ENCODE data around the gene LBH. TPM values are rescaled to one million over a fixed set of nuclear protein-coding genes. Genes with fewer than 3 reads are reported as not detected.

Gene LBH
- total and polyA plus RNA-seq, 7 donors = 6.5 to 15.5 (median 11.1) TPM

DNA sequence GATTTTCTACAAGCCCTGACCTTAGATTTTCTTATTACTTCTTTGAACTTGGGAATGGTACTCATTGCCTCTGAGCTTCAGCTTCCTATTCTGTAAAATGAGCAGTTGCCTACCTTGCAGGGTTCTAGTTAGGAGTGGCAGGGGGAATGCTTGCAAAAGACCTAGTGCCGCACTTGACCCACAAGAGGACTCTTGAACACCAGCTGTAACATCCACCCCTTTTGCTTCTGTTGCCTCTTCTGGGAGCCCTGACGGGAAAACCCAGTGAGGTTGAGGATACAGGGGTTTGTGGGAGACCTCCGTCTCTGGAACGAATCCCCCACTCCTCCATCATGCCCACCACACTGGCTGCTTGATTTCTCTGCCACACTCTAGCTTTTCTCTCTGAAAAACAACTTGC, 27.1 kb upstream of the LBH start:
- no peak for ATAC-seq
- no peaks in the 10 kb centered on the region for H3K9me3 ChIP-seq
- intact Hi-C loops (cut with DNase I) = loop anchor here in 1 of 2 donors (10.0 kb wide), 2 partner anchors 971 to 1131 kb away; no protein-coding TSS in a partner anchor
- TF ChIP-seq, protein P1, sequence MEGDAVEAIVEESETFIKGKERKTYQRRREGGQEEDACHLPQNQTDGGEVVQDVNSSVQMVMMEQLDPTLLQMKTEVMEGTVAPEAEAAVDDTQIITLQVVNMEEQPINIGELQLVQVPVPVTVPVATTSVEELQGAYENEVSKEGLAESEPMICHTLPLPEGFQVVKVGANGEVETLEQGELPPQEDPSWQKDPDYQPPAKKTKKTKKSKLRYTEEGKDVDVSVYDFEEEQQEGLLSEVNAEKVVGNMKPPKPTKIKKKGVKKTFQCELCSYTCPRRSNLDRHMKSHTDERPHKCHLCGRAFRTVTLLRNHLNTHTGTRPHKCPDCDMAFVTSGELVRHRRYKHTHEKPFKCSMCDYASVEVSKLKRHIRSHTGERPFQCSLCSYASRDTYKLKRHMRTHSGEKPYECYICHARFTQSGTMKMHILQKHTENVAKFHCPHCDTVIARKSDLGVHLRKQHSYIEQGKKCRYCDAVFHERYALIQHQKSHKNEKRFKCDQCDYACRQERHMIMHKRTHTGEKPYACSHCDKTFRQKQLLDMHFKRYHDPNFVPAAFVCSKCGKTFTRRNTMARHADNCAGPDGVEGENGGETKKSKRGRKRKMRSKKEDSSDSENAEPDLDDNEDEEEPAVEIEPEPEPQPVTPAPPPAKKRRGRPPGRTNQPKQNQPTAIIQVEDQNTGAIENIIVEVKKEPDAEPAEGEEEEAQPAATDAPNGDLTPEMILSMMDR (IDR thresholded peaks at IDR 0.05) = no peak
- H3K27ac ChIP-seq = no peak overlapping the region
- H3K27me3 ChIP-seq (ENCODE audit: insufficient read depth in 3 of 3, low read length in 2 of 3) = peaks cover 0 to 2% (median 0%) of the 10 kb centered on the region in 3 donors
- H3K4me1 ChIP-seq = no peaks in the 10 kb centered on the region
- DNase-seq = no peak
- no peak overlapping the region for H3K4me3 ChIP-seq
- H3K36me3 ChIP-seq (ENCODE audit: insufficient read depth in 1 of 2, low read depth in 1 of 2) = no peaks in the 10 kb centered on the region
- 90 to 91% (median 90%) methylated on average over 4 of the region's 4 CpGs for WGBS, 3 donors

DNA sequence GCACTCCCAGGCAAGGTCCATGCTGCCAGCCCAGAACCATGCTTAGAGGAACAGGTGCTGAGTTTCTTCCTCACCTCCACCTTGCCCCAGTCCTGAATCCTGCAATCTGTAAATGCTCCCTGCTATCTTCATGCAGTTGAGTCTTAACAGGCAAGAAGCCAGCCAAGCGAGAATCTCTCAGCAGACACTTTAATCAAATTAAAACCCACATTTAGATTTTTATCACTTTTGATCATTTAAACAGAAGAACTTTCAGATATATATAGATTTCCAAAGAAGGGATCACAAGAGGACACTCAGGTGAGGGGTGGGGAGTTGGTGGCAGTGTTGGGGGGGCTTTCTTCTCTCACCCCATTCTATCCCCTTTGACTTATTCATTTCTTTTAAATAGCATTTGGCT, 25.9 kb upstream of the LBH start:
- no peak for DNase-seq
- intact Hi-C loops (cut with DNase I) = loop anchor here in 1 of 2 donors (10.0 kb wide), 2 partner anchors 969 to 1129 kb away; no protein-coding TSS in a partner anchor
- Histone ChIP-seq H3K4me1 (no peaks in the 10 kb centered on the region), H3K27me3 (ENCODE audit: insufficient read depth in 3 of 3, low read length in 2 of 3) (peaks cover 0 to 2% (median 0%) of the 10 kb centered on the region in 3 donors), H3K27ac (no peak overlapping the region), H3K36me3 (ENCODE audit: insufficient read depth in 1 of 2, low read depth in 1 of 2) (no peaks in the 10 kb centered on the region), H3K9me3 (no peaks in the 10 kb centered on the region), H3K4me3 (no peak overlapping the region)
- TF ChIP-seq, protein P1 (IDR thresholded peaks at IDR 0.05) = no peak
- ATAC-seq = no peak
- 75 to 89% (median 86%) methylated on average over 1 of the region's 1 CpG for WGBS, 3 donors

DNA sequence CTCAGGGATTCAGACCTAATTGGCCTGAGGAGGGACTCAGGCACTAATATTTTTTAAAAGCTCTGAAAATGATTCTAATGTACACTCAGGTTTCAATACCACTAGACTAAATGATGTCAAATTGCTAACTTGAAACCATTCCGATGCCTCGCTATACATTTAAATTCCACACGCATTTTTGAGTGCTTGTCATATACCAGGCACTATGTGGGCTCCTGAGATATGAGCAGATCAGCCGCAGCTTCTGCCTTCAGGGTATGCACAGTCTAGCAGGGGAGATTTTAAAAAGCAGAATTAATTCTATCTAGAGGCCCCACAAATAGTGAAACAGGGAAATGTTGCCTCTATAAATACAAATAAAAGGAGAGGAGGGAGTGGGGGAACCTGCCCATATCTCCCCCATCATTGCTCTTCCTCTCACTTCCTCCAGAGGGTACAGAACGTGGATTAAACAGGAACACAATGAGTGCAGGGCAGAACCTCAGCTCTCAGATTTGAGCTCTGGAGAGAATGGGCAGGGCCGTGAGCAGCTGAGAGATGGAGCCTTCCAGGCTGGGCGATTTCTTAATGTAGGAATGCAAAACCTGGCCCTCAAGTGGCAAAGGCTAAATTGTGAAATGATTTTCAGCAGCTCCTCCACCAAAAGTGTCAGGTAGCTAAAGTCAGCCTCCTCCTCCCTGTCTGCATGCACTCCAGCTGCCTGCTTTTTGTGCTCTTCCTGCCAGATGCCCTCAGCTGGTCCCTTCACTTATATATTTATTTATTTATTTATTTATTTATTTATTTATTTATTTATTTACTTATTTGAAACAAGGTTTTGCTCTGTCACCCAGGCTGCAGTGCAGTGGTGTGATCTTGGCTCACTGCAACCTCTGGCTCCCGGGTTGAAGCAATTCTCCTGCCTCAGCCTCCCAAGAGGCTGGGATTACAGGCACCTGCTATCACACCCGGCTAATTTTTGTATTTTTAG, 24.6 kb upstream of the LBH start:
- no peaks in the 10 kb centered on the region for H3K9me3 ChIP-seq
- H3K27ac ChIP-seq = no peak overlapping the region
- 58 to 73% (median 61%) methylated on average over 9 of the region's 9 CpGs for WGBS, 3 donors
- TF ChIP-seq, protein P1 (IDR thresholded peaks at IDR 0.05) = no peak
- H3K27me3 ChIP-seq (ENCODE audit: insufficient read depth in 3 of 3, low read length in 2 of 3) = peaks cover 0 to 2% (median 0%) of the 10 kb centered on the region in 3 donors
- DNase-seq (no peak), ATAC-seq (no peak)
- intact Hi-C loops (cut with DNase I) = loop anchor here in 1 of 2 donors (10.0 kb wide), 2 partner anchors 968 to 1128 kb away; no protein-coding TSS in a partner anchor
- no peaks in the 10 kb centered on the region for H3K4me1 ChIP-seq
- no peak overlapping the region for H3K4me3 ChIP-seq
- H3K36me3 ChIP-seq (ENCODE audit: insufficient read depth in 1 of 2, low read depth in 1 of 2) = no peaks in the 10 kb centered on the region

DNA sequence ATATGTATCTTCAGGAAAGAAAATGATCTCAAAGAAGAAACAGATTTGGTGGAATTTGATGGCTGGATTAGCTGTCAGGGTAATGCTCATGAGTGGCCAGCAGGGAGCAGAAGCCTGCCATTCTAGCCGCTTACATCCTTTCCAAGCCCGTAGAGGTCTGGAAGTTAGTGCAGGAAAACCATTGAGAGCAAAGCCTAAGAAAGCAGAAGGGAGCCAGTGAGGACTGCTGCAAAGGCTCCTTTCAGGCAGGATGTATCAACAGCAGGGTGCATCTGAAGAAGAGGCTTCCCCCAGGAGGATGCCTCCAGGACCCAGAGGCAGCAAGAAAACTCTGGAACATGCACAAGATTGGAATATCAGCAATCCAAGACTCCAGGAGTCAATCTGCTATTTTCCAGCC, 22.9 kb upstream of the LBH start:
- TF ChIP-seq, protein P1 (IDR thresholded peaks at IDR 0.05) = peak; percentile 92
- Histone ChIP-seq H3K27me3 (ENCODE audit: insufficient read depth in 3 of 3, low read length in 2 of 3) (peaks cover 0 to 2% (median 0%) of the 10 kb centered on the region in 3 donors), H3K9me3 (no peaks in the 10 kb centered on the region), H3K27ac (no peak overlapping the region), H3K4me1 (no peaks in the 10 kb centered on the region), H3K4me3 (no peak overlapping the region), H3K36me3 (ENCODE audit: insufficient read depth in 1 of 2, low read depth in 1 of 2) (no peaks in the 10 kb centered on the region)
- DNase-seq (peak; percentile 51 to 63), ATAC-seq (peak; percentile 81 to 96 (median 88))
- intact Hi-C loops (cut with DNase I) = loop anchor here (1.0 to 10.0 kb wide), 4 partner anchors 498 to 1126 kb away; no protein-coding TSS in a partner anchor
- 0 to 3% (median 1%) methylated on average over 2 of the region's 2 CpGs for WGBS, 3 donors
